ENCODE results near the gene CERS5. TPM values are rescaled to one million over a fixed set of nuclear protein-coding genes. Genes with fewer than 3 reads are reported as not detected.

The CERS5 gene
- total RNA-seq, 4 donors from 2014 or later = 13.0 to 27.5 (median 21.2) TPM

DNA sequence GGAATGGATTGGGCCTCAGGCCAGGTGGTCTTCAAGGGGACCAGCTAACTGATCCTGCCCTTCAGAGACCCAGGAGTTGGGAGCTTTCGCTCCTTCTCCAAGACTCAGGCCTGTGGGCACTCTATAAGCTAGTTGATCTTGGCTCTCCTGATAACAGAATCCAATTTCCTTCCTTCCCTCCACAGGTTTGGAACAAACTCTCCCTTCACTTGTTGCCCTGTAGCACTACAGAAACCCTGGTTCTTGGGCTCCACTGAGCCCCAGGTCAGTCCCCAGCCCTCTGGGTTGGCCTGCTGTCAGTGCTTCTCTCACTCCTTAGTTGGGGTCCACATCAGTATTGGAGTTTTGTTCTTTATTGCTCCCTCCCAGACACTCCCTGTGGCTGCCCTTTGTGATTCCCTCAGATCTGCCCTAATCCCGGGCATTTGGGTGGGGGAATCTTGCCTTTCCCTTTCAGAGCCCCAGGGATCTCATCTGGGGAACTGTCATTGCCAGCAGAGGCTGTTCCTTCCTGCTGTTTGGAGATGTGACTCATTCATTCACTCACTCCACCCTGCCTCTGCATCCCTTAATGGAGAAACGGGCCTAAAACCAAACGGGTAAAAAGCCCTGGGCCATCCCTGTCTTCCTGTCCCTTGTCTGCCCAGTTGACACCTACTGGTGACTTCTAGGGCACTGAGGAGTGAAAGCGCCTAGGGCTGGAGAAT lies 67.7 kb downstream of the CERS5 start:
- no peak for DNase-seq
- Histone ChIP-seq H3K36me3 (peaks cover 39 to 73% (median 44%) of the 10 kb centered on the region in 3 donors), H3K9me3 (no peaks in the 10 kb centered on the region), H3K27me3 (no peaks in the 10 kb centered on the region), H3K4me3 (no peak overlapping the region), H3K4me1 (peaks cover 16 to 25% (median 20%) of the 10 kb centered on the region in 3 donors), H3K27ac (peak overlapping the region in 2 of 4 donors; percentile 17 to 36)
- 33 to 43% methylated on average over 3 to 5 of the region's 5 CpGs for WGBS, 2 donors
- no peak for TF ChIP-seq POLR2A (IDR thresholded peaks at IDR 0.05)
- TF ChIP-seq, protein P1, sequence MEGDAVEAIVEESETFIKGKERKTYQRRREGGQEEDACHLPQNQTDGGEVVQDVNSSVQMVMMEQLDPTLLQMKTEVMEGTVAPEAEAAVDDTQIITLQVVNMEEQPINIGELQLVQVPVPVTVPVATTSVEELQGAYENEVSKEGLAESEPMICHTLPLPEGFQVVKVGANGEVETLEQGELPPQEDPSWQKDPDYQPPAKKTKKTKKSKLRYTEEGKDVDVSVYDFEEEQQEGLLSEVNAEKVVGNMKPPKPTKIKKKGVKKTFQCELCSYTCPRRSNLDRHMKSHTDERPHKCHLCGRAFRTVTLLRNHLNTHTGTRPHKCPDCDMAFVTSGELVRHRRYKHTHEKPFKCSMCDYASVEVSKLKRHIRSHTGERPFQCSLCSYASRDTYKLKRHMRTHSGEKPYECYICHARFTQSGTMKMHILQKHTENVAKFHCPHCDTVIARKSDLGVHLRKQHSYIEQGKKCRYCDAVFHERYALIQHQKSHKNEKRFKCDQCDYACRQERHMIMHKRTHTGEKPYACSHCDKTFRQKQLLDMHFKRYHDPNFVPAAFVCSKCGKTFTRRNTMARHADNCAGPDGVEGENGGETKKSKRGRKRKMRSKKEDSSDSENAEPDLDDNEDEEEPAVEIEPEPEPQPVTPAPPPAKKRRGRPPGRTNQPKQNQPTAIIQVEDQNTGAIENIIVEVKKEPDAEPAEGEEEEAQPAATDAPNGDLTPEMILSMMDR (IDR thresholded peaks at IDR 0.05) = no peak
- intact Hi-C loops (cut with DNase I) = no loop called here

DNA sequence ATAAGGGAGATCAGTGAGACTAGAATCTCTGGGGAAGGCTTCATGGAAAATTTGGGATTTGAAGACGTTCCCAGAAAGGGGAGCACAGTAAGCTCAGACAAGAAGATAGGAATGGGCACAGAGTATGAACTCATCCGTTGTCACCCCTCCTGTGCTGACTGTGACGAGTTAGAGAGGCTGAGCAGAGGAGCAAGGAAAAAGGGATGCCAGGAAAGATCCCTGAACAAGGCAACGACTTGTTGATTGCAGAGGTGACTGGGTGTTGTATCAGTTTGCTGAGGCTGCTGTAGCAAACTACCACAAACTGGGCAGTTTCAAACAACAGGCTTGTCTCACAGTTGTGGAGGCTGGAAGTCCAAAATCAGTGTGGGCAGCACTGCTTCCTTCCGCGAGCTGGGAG lies 69.2 kb downstream of the CERS5 start:
- TF ChIP-seq, protein P1 (IDR thresholded peaks at IDR 0.05) = no peak
- no peak for TF ChIP-seq POLR2A (IDR thresholded peaks at IDR 0.05)
- no peak for DNase-seq
- intact Hi-C loops (cut with DNase I) = no loop called here
- H3K4me3 ChIP-seq = no peak overlapping the region
- no peaks in the 10 kb centered on the region for H3K27me3 ChIP-seq
- H3K27ac ChIP-seq = no peak overlapping the region
- no peaks in the 10 kb centered on the region for H3K9me3 ChIP-seq
- H3K4me1 ChIP-seq = peaks cover 6 to 12% (median 8%) of the 10 kb centered on the region in 3 donors
- peaks cover 51 to 88% (median 59%) of the 10 kb centered on the region in 3 donors for H3K36me3 ChIP-seq
- 82 to 88% methylated on average over 5 to 6 of the region's 6 CpGs for WGBS, 2 donors

DNA sequence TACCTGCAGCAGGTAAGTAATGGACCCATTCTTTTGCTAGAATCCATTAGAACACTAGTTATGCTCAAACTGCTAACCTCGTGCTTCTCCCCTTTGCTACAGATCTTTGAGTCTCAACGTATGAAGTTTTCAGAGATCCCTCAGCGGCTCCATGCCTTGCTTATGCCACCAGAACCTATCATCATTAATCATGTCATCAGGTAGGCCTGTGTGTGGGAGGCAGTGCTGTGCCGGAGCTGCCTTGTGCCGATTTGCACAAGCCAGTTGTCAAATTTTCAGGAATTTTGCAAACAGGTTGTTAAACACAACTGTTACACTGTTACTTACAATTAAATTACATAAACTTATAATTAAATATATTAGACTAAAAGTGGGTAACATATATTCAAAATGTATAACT lies 76.8 kb downstream of the CERS5 start:
- no peak overlapping the region for H3K27ac ChIP-seq
- peaks cover 5 to 40% (median 8%) of the 10 kb centered on the region in 3 donors for H3K4me1 ChIP-seq
- no peak for DNase-seq
- H3K9me3 ChIP-seq = no peaks in the 10 kb centered on the region
- 82 to 88% methylated on average over 5 of the region's 5 CpGs for whole genome bisulfite sequencing, 2 donors
- intact Hi-C loops (cut with DNase I) = no loop called here
- TF ChIP-seq, protein P1 (IDR thresholded peaks at IDR 0.05) = no peak
- TF ChIP-seq POLR2A (IDR thresholded peaks at IDR 0.05) = no peak
- no peak overlapping the region for H3K4me3 ChIP-seq
- H3K36me3 ChIP-seq = peaks cover 26 to 90% (median 52%) of the 10 kb centered on the region in 3 donors
- H3K27me3 ChIP-seq = no peaks in the 10 kb centered on the region

DNA sequence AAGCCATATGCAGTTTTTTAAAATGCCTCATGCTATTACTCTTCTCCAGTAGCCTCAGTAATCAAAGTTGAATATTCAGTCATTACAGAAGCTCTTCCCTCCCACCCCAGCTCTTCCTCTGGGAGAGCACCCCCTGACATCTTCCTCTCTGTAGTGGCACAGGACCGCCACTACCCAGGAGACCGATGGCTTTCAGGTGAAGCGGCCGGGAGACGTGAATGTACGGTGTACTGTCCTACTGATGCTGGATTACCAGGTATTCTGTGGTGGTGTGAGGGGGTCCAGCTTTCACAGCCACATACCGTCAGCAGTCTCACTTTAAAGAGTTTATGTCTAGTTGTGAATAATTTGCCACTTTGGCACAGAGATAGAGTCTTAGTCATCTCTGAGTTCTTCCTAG lies 77.4 kb downstream of the CERS5 start:
- Histone ChIP-seq H3K4me1 (peaks cover 5 to 40% (median 10%) of the 10 kb centered on the region in 3 donors), H3K9me3 (no peaks in the 10 kb centered on the region), H3K36me3 (peaks cover 21 to 83% (median 46%) of the 10 kb centered on the region in 3 donors), H3K27me3 (no peaks in the 10 kb centered on the region), H3K4me3 (no peak overlapping the region), H3K27ac (no peak overlapping the region)
- no peak for TF ChIP-seq POLR2A (IDR thresholded peaks at IDR 0.05)
- TF ChIP-seq, protein P1 (IDR thresholded peaks at IDR 0.05) = no peak
- intact Hi-C loops (cut with DNase I) = loop anchor here (10.0 kb wide), 1 partner anchor 85 kb away; no protein-coding TSS in a partner anchor
- no peak for DNase-seq
- WGBS, 2 donors = 91 to 92% methylated on average over 7 of the region's 7 CpGs

DNA sequence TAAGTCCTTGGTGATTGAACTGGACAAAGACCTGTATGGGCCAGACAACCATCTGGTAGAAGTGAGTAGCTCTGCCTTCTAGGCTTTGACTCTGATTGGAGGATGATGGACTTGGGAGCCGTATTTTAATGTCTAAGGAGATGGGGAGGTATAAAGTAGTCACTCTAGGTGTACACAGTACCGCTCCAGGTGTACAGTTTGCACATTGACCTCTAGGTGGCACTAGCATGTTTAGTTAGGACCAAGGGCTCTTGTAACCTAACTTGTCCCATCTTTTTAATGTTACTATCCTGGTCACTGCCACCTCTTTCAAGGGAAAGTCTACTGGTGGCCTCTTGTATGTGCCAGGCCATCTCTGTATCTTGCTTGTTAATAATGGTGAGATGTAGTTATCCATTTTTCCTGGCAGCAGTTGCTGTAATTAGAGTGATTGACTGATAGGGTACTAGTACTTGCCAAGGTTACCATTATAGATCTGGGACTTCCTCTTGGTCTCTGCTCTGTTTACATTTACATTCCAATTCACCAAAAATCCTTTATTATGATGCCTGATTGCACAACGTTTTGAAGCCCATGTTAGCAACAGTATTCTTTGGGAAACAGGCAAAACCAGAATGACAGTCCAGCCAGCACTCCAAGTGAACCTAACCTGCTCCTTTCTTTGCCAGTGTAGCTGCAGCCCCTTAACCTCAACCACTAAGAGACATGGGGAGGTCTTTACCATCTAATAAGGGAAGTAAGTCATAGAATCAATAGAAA lies 78.4 kb downstream of the CERS5 start:
- H3K27ac ChIP-seq = peak overlapping the region in 1 of 4 donors; percentile 25
- TF ChIP-seq POLR2A (IDR thresholded peaks at IDR 0.05) = no peak
- TF ChIP-seq, protein P1 (IDR thresholded peaks at IDR 0.05) = peak; percentile 67 to 80 (median 75)
- intact Hi-C loops (cut with DNase I) = loop anchor here (10.0 kb wide), 1 partner anchor 86 kb away; no protein-coding TSS in a partner anchor
- no peaks in the 10 kb centered on the region for H3K9me3 ChIP-seq
- H3K36me3 ChIP-seq = peaks cover 11 to 74% (median 36%) of the 10 kb centered on the region in 3 donors
- 7 to 20% methylated on average over 3 of the region's 3 CpGs for WGBS, 2 donors
- H3K27me3 ChIP-seq = no peaks in the 10 kb centered on the region
- H3K4me3 ChIP-seq = no peak overlapping the region
- H3K4me1 ChIP-seq = peaks cover 10 to 49% (median 10%) of the 10 kb centered on the region in 3 donors
- no peak for DNase-seq

All from esophagus squamous epithelium (tissue), 5 donors.